ENCODE results near the gene E2F4. TPM values are rescaled to one million over a fixed set of nuclear protein-coding genes. Genes with fewer than 3 reads are reported as not detected.

The E2F4 gene
- total RNA-seq, 1 experiment from 2014 or later, result 81.0 TPM

GRCh38 chr16:67238806-67239470 lies 47.0 kb downstream of the E2F4 start:
- BruUV-seq (replicated peaks), result no TSS peak
- no peak overlapping the region for H3K4me3 Mint-ChIP-seq (ENCODE audit: unreplicated experiment)
- TF ChIP-seq CTCF (IDR thresholded peaks at IDR 0.05; ENCODE audit: unreplicated experiment), result no peak
- peaks cover 23% of the 10 kb centered on the region for H3K4me1 Mint-ChIP-seq (ENCODE audit: insufficient read depth, unreplicated experiment)
- DNase-seq (ENCODE audit: unreplicated experiment), result no peak
- intact Hi-C loops (cut with micrococcal nuclease), result no loop called here
- no peak overlapping the region for H3K27ac Mint-ChIP-seq (ENCODE audit: low read depth, unreplicated experiment)
- H3K36me3 Mint-ChIP-seq (ENCODE audit: insufficient read depth, unreplicated experiment), result peaks cover 32% of the 10 kb centered on the region
- CTCF ChIA-PET, result interaction anchor here (0.6 to 1.5 kb wide), 4 partner anchors 11 to 138 kb away, joined by 3 to 6 read pairs (median 3); no protein-coding TSS in a partner anchor
- POLR2A ChIA-PET, result interaction anchor here (0.7 to 4.2 kb wide), 5 partner anchors 8 to 40 kb away, joined by 3 to 22 read pairs (median 5); partner anchors contain the start of genes ELMO3, FHOD1 and TMEM208
- H3K9me3 Mint-ChIP-seq (ENCODE audit: unreplicated experiment), result no peaks in the 10 kb centered on the region
- H3K27me3 Mint-ChIP-seq (ENCODE audit: insufficient read depth, unreplicated experiment), result no peaks in the 10 kb centered on the region

GRCh38 chr16:67240506-67240905 lies 48.6 kb downstream of the E2F4 start:
- ChIA-PET POLR2A (interaction anchor here (1.1 to 1.3 kb wide), 2 partner anchors 8 to 32 kb away, joined by 5 to 6 read pairs; no protein-coding TSS in a partner anchor), CTCF (interaction anchor here (1.0 kb wide), 1 partner anchor 65 kb away, joined by 4 read pairs; no protein-coding TSS in a partner anchor)
- H3K27ac Mint-ChIP-seq (ENCODE audit: low read depth, unreplicated experiment), result peak overlapping the region; percentile 84
- DNase-seq (ENCODE audit: unreplicated experiment), result peak; percentile 26
- peaks cover 38% of the 10 kb centered on the region for H3K4me1 Mint-ChIP-seq (ENCODE audit: insufficient read depth, unreplicated experiment)
- H3K36me3 Mint-ChIP-seq (ENCODE audit: insufficient read depth, unreplicated experiment), result peaks cover 17% of the 10 kb centered on the region
- no peaks in the 10 kb centered on the region for H3K9me3 Mint-ChIP-seq (ENCODE audit: unreplicated experiment)
- H3K27me3 Mint-ChIP-seq (ENCODE audit: insufficient read depth, unreplicated experiment), result no peaks in the 10 kb centered on the region
- BruUV-seq (replicated peaks), result no TSS peak
- no peak overlapping the region for H3K4me3 Mint-ChIP-seq (ENCODE audit: unreplicated experiment)
- intact Hi-C loops (cut with micrococcal nuclease), result no loop called here
- no peak for TF ChIP-seq CTCF (IDR thresholded peaks at IDR 0.05; ENCODE audit: unreplicated experiment)

- TF ChIP-seq CTCF (IDR thresholded peaks at IDR 0.05; ENCODE audit: unreplicated experiment), result no peak
- ChIA-PET CTCF (interaction anchor here (0.6 to 1.2 kb wide), 6 partner anchors 13 to 242 kb away, joined by 3 to 4 read pairs (median 4); no protein-coding TSS in a partner anchor), POLR2A (interaction anchor here (0.7 to 1.3 kb wide), 3 partner anchors 9 to 14 kb away, joined by 4 to 5 read pairs (median 5); partner anchors contain the start of gene TMEM208)
- DNase-seq (ENCODE audit: unreplicated experiment), result peak; percentile 79
- H3K36me3 Mint-ChIP-seq (ENCODE audit: insufficient read depth, unreplicated experiment), result peaks cover 10% of the 10 kb centered on the region
- H3K27me3 Mint-ChIP-seq (ENCODE audit: insufficient read depth, unreplicated experiment), result no peaks in the 10 kb centered on the region
- intact Hi-C loops (cut with micrococcal nuclease), result no loop called here
- H3K4me1 Mint-ChIP-seq (ENCODE audit: insufficient read depth, unreplicated experiment), result peaks cover 34% of the 10 kb centered on the region
- no TSS peak for BruUV-seq (replicated peaks)
- H3K9me3 Mint-ChIP-seq (ENCODE audit: unreplicated experiment), result no peaks in the 10 kb centered on the region
- peak overlapping the region; percentile 84 for H3K27ac Mint-ChIP-seq (ENCODE audit: low read depth, unreplicated experiment)
- no peak overlapping the region for H3K4me3 Mint-ChIP-seq (ENCODE audit: unreplicated experiment)
Measured at GRCh38 chr16:67241008-67241900, 49.3 kb downstream of the E2F4 start.

All from MCF 10A (cell line).